ENCODE results near the gene EHF. TPM values are rescaled to one million over a fixed set of nuclear protein-coding genes. Genes with fewer than 3 reads are reported as not detected.

The EHF gene
- total and polyA plus RNA-seq, 2 donors (not counting 1 experiment from before 2014, with no cell fraction given): 0.51 TPM; not detected in 1

GRCh38 chr11:34639545-34639944 is 18.7 kb downstream of the EHF start:
- no peaks in the 10 kb centered on the region for H3K79me2 ChIP-seq (ENCODE audit: control insufficient read depth, insufficient read depth, low read length)

GRCh38 chr11:34640050-34640923 is 19.4 kb downstream of the EHF start:
- no peaks in the 10 kb centered on the region for H4K20me1 ChIP-seq (ENCODE audit: control insufficient read depth, extremely low read depth, insufficient read depth, low read length)
- peak in 1 of 2 donors; percentile 80 for DNase-seq (ENCODE audit: low read depth in 2 of 2)
- no peak overlapping the region for H3K4me2 ChIP-seq (ENCODE audit: extremely low read depth, insufficient read depth, low read length)
- H3K9ac ChIP-seq (ENCODE audit: insufficient read depth, low read length): no peak overlapping the region
- no peak for TF ChIP-seq CTCF (conservative IDR thresholded peaks at IDR 0.05 in 1 of 2, IDR thresholded peaks at IDR 0.05 in 1 of 2; ENCODE audit: low read depth in 1 of 2, low read length in 2 of 2)
- no peak for TF ChIP-seq EZH2 (IDR thresholded peaks at IDR 0.05; ENCODE audit: low read length, missing control alignments)
- H3K36me3 ChIP-seq (ENCODE audit: control insufficient read depth, insufficient read depth, low read length): no peaks in the 10 kb centered on the region
- peaks cover 4% of the 10 kb centered on the region for H3K4me1 ChIP-seq (ENCODE audit: control insufficient read depth, extremely low read depth, insufficient read depth, low read length)
- H2AFZ ChIP-seq (ENCODE audit: low read length): no peak overlapping the region
- no peaks in the 10 kb centered on the region for H3K9me3 ChIP-seq (ENCODE audit: control insufficient read depth, insufficient read depth, low read depth, low read length)
- no peak overlapping the region for H3K4me3 ChIP-seq (replicated peaks in 1 of 4; ENCODE audit: control extremely low read depth in 1 of 4, insufficient read depth in 1 of 4, low read depth in 3 of 4, low read length in 4 of 4)
- no peaks in the 10 kb centered on the region for H3K79me2 ChIP-seq (ENCODE audit: control insufficient read depth, insufficient read depth, low read length)
- H3K27ac ChIP-seq (ENCODE audit: insufficient read depth, low read length): no peak overlapping the region
- no peaks in the 10 kb centered on the region for H3K27me3 ChIP-seq (ENCODE audit: control insufficient read depth, insufficient read depth, low read length)

More at GRCh38 chr11:34639545-34639944, 18.7 kb downstream of the EHF start:
- H3K9me3 ChIP-seq (ENCODE audit: control insufficient read depth, insufficient read depth, low read depth, low read length): no peaks in the 10 kb centered on the region
- H3K4me3 ChIP-seq (replicated peaks in 1 of 4; ENCODE audit: control extremely low read depth in 1 of 4, insufficient read depth in 1 of 4, low read depth in 3 of 4, low read length in 4 of 4): no peak overlapping the region
- H4K20me1 ChIP-seq (ENCODE audit: control insufficient read depth, extremely low read depth, insufficient read depth, low read length): no peaks in the 10 kb centered on the region
- TF ChIP-seq EZH2 (IDR thresholded peaks at IDR 0.05; ENCODE audit: low read length, missing control alignments) (no peak), CTCF (conservative IDR thresholded peaks at IDR 0.05 in 1 of 2, IDR thresholded peaks at IDR 0.05 in 1 of 2; ENCODE audit: low read depth in 1 of 2, low read length in 2 of 2) (no peak)
- H3K36me3 ChIP-seq (ENCODE audit: control insufficient read depth, insufficient read depth, low read length): no peaks in the 10 kb centered on the region
- no peaks in the 10 kb centered on the region for H3K27me3 ChIP-seq (ENCODE audit: control insufficient read depth, insufficient read depth, low read length)
- no peak overlapping the region for H3K4me2 ChIP-seq (ENCODE audit: extremely low read depth, insufficient read depth, low read length)
- no peaks in the 10 kb centered on the region for H3K4me1 ChIP-seq (ENCODE audit: control insufficient read depth, extremely low read depth, insufficient read depth, low read length)
- H2AFZ ChIP-seq (ENCODE audit: low read length): no peak overlapping the region
- no peak for DNase-seq (ENCODE audit: low read depth in 2 of 2)
- no peak overlapping the region for H3K27ac ChIP-seq (ENCODE audit: insufficient read depth, low read length)
- H3K9ac ChIP-seq (ENCODE audit: insufficient read depth, low read length): no peak overlapping the region

- H3K27me3 ChIP-seq (ENCODE audit: control insufficient read depth, insufficient read depth, low read length): no peaks in the 10 kb centered on the region
- H3K4me1 ChIP-seq (ENCODE audit: control insufficient read depth, extremely low read depth, insufficient read depth, low read length): peaks cover 5% of the 10 kb centered on the region
- no peaks in the 10 kb centered on the region for H4K20me1 ChIP-seq (ENCODE audit: control insufficient read depth, extremely low read depth, insufficient read depth, low read length)
- no peak overlapping the region for H2AFZ ChIP-seq (ENCODE audit: low read length)
- no peak overlapping the region for H3K4me3 ChIP-seq (replicated peaks in 1 of 4; ENCODE audit: control extremely low read depth in 1 of 4, insufficient read depth in 1 of 4, low read depth in 3 of 4, low read length in 4 of 4)
- H3K27ac ChIP-seq (ENCODE audit: insufficient read depth, low read length): no peak overlapping the region
- no peaks in the 10 kb centered on the region for H3K9me3 ChIP-seq (ENCODE audit: control insufficient read depth, insufficient read depth, low read depth, low read length)
- no peak overlapping the region for H3K9ac ChIP-seq (ENCODE audit: insufficient read depth, low read length)
- H3K79me2 ChIP-seq (ENCODE audit: control insufficient read depth, insufficient read depth, low read length): no peaks in the 10 kb centered on the region
- no peak overlapping the region for H3K4me2 ChIP-seq (ENCODE audit: extremely low read depth, insufficient read depth, low read length)
- no peak for DNase-seq (ENCODE audit: low read depth in 2 of 2)
- no peaks in the 10 kb centered on the region for H3K36me3 ChIP-seq (ENCODE audit: control insufficient read depth, insufficient read depth, low read length)
- TF ChIP-seq CTCF (conservative IDR thresholded peaks at IDR 0.05 in 1 of 2, IDR thresholded peaks at IDR 0.05 in 1 of 2; ENCODE audit: low read depth in 1 of 2, low read length in 2 of 2) (no peak), EZH2 (IDR thresholded peaks at IDR 0.05; ENCODE audit: low read length, missing control alignments) (no peak)
Measured at GRCh38 chr11:34640924-34641275, 20.0 kb downstream of the EHF start.

All from fibroblast of lung (primary cell).